HepG2 (cell line): ENCODE results near the gene NDRG3. TPM values are rescaled to one million over a fixed set of nuclear protein-coding genes. Genes with fewer than 3 reads are reported as not detected.
A peak's percentile ranks its signal among the peaks of the same experiment; 100 is the strongest.

ENCODE experiments used
- CREB3 ChIP-seq: sonication (generic); formaldehyde crosslinking; IDR thresholded peaks from 2 replicates; pipeline ENCODE4 v1.5.0; 2020; ENCODE audit warnings: missing genetic modification reagents
- MAFG ChIP-seq: sonication (generic); formaldehyde crosslinking; IDR thresholded peaks from 2 replicates; pipeline ENCODE4 v1.5.1; 2020; ENCODE audit warnings: mild to moderate bottlenecking, missing genetic modification reagents
- MTF2 ChIP-seq: sonication (generic); formaldehyde crosslinking; IDR thresholded peaks from 2 replicates; pipeline ENCODE4 v1.5.0; 2020; ENCODE audit warnings: missing genetic modification reagents, borderline replicate concordance
- NONO ChIP-seq, 2 experiments: fragments of 450-650 bp in 1 of 2; sonication (generic) in 1 of 2; formaldehyde crosslinking in 1 of 2; IDR thresholded peaks in 1 of 2; conservative IDR thresholded peaks in 1 of 2; 2 replicates each; pipeline versions ENCODE4 v1.6.1 to v1.8.0; 2017 to 2022; ENCODE audit warnings: mild to moderate bottlenecking in 1 of 2, missing genetic modification reagents in 1 of 2, moderate library complexity in 1 of 2
- NR2C2 ChIP-seq: sonication (generic); formaldehyde crosslinking; IDR thresholded peaks from 2 replicates; pipeline ENCODE4 v1.4.0; 2020; ENCODE audit warnings: missing genetic modification reagents, mild to moderate bottlenecking, moderate library complexity, borderline replicate concordance
- PRDM15 ChIP-seq: sonication (generic); formaldehyde crosslinking; IDR thresholded peaks from 2 replicates; pipeline ENCODE4 v1.4.0; 2020; ENCODE audit warnings: missing genetic modification reagents
- PRPF4 ChIP-seq: fragments of 200-400 bp; formaldehyde crosslinking; IDR thresholded peaks from 2 replicates; pipeline ENCODE4 v1.6.1; 2016; ENCODE audit warnings: low read length, low read depth; ENCODE audit not compliant: poor library complexity, severe bottlenecking
- REST ChIP-seq, 2 experiments: IDR thresholded peaks; 2 replicates each; pipeline ENCODE4 v1.6.1; 2011 to 2012; ENCODE audit warnings: low read length in 2 of 2, borderline replicate concordance in 1 of 2, low read depth in 1 of 2, mild to moderate bottlenecking in 1 of 2, moderate library complexity in 1 of 2
- TMF1 ChIP-seq: sonication (generic); formaldehyde crosslinking; IDR thresholded peaks from 2 replicates; pipeline ENCODE4 v1.8.1; 2022; ENCODE audit warnings: low read depth, missing genetic modification reagents
- TRAFD1 ChIP-seq: sonication (generic); formaldehyde crosslinking; IDR thresholded peaks from 2 replicates; pipeline ENCODE4 v1.5.1; 2020; ENCODE audit warnings: missing genetic modification reagents, mild to moderate bottlenecking, borderline replicate concordance
- U2AF2 ChIP-seq: fragments of 200-400 bp; formaldehyde crosslinking; IDR thresholded peaks from 2 replicates; pipeline ENCODE4 v1.6.1; 2017; ENCODE audit warnings: low read depth, mild to moderate bottlenecking, low read length
- UBTF ChIP-seq: sonication (generic); formaldehyde crosslinking; IDR thresholded peaks from 2 replicates; pipeline ENCODE4 v1.4.0; 2020; ENCODE audit warnings: mild to moderate bottlenecking, missing genetic modification reagents
- polyA plus RNA-seq, 8 experiments: library from polyadenylated mRNA; depleted of rRNA in 3 of 8; stranded (reverse) in 7 of 8; unstranded in 1 of 8; fragments of >200 nt; fragmentation: Illumina TruSeq in 4 of 8; extraction: Trizol in 4 of 8; gene quantifications; 2 replicates each; pipeline versions ENCODE4 v1.2.1 to v1.2.3, GENCODE V29; 2011 to 2016; ENCODE audit warnings: low read depth in 4 of 8, missing spikeins in 1 of 8, mixed read lengths in 1 of 8; ENCODE audit not compliant: insufficient read depth in 1 of 8
- total RNA-seq, 5 experiments: library from RNA; depleted of rRNA; stranded (reverse); fragments of >200 nt; fragmentation: Illumina TruSeq; extraction: Trizol; gene quantifications; 2 replicates each; pipeline ENCODE4 v1.2.3, GENCODE V29; 2016; ENCODE audit warnings: low read depth in 1 of 5

The NDRG3 gene
- total and polyA plus RNA-seq, 2 of the 13 experiments (the other 11 are each of a cell fraction or from before 2014, with no cell fraction given), result 36.0 to 40.5 TPM

- TF ChIP-seq NONO (IDR thresholded peaks at IDR 0.05), result no peak
- no peak; the same call in 1 of the 2 replicates for TF ChIP-seq NONO (CRISPR knock-in tag; conservative IDR thresholded peaks at IDR 0.05)
- no peak for TF ChIP-seq TMF1
- no peak for TF ChIP-seq U2AF2
- TF ChIP-seq MAFG (CRISPR knock-in tag), result no peak
- TF ChIP-seq PRDM15 (CRISPR knock-in tag), result no peak
- TF ChIP-seq PRPF4, result no peak
- TF ChIP-seq REST (IDR thresholded peaks at IDR 0.05; ENCODE audit: borderline replicate concordance in 1 of 2, low read depth in 1 of 2, low read length in 2 of 2), result no peak; a peak in 1 of 4 replicates
- no peak; the same call in 1 of the 2 replicates for TF ChIP-seq UBTF (CRISPR knock-in tag)
- TF ChIP-seq NR2C2 (CRISPR knock-in tag), result no peak; the same call in none of the 2 replicates
- TF ChIP-seq MTF2 (CRISPR knock-in tag), result 0 out of 2 replicates have a peak, but pooled peaks have one; percentile 36
- no peak for TF ChIP-seq TRAFD1
- no peak for TF ChIP-seq CREB3
These were observed at the start of gene NDRG3 (continued) for GRCh38 chr20:36745927-36746659.
